MCF 10A (cell line): ENCODE measurements around the gene GMDS. TPM values are rescaled to one million over a fixed set of nuclear protein-coding genes. Genes with fewer than 3 reads are reported as not detected.
"Not testable (repeated sequence)": the region's sequence is repeated elsewhere in the genome, so short reads cannot be mapped to it uniquely, and the experiment has no call there.

ENCODE experiments used
- BruUV-seq: library from RNA; stranded (reverse); fragments of 400-500 nt; replicated peaks from 2 replicates; lab custom pipeline; 2021; lab: Mats Ljungman, UMichigan
- CTCF ChIA-PET: fragments of 300-600 bp; sonication (Branson Sonifier 250); formaldehyde crosslinking; extraction: SDS; loops from one replicate; lab custom pipeline; 2021; ENCODE audit warnings: antibody characterized with exemption, inconsistent platforms; lab: Yijun Ruan, JAX
- POLR2A ChIA-PET: fragments of 300-600, 350-650 bp; sonication (Branson Sonifier 250); formaldehyde crosslinking; extraction: SDS; loops from one replicate; lab custom pipeline; 2020; ENCODE audit warnings: antibody characterized with exemption, inconsistent platforms; lab: Yijun Ruan, JAX
- DNase-seq: peaks from one replicate; pipeline ENCODE4 v3.0.0-alpha.2; 2018; ENCODE audit not compliant: unreplicated experiment
- H3K27ac Mint-ChIP-seq: one replicate; pipeline ENCODE4 v1.8.0; 2022; ENCODE audit warnings: mild to moderate bottlenecking, low read depth, mixed read lengths; ENCODE audit not compliant: unreplicated experiment
- H3K27me3 Mint-ChIP-seq: one replicate; pipeline ENCODE4 v1.8.0; 2022; ENCODE audit warnings: mixed read lengths; ENCODE audit not compliant: insufficient read depth, unreplicated experiment
- H3K36me3 Mint-ChIP-seq: one replicate; pipeline ENCODE4 v1.8.0; 2022; ENCODE audit warnings: mild to moderate bottlenecking, moderate library complexity, mixed read lengths; ENCODE audit not compliant: insufficient read depth, unreplicated experiment
- H3K4me1 Mint-ChIP-seq: one replicate; pipeline ENCODE4 v1.8.0; 2022; ENCODE audit warnings: mixed read lengths; ENCODE audit not compliant: insufficient read depth, unreplicated experiment
- H3K4me3 Mint-ChIP-seq: one replicate; pipeline ENCODE4 v1.8.0; 2022; ENCODE audit warnings: mild to moderate bottlenecking, moderate library complexity, mixed read lengths; ENCODE audit not compliant: unreplicated experiment
- H3K9me3 Mint-ChIP-seq: one replicate; pipeline ENCODE4 v1.8.0; 2022; ENCODE audit warnings: mixed read lengths; ENCODE audit not compliant: unreplicated experiment
- CTCF ChIP-seq: fragments of 200-600 bp; IDR thresholded peaks from one replicate; pipeline ENCODE4 v1.8.0; 2022; ENCODE audit warnings: antibody characterized with exemption, mild to moderate bottlenecking; ENCODE audit not compliant: unreplicated experiment
- intact Hi-C: fragments of 100-400 bp; cut with micrococcal nuclease; formaldehyde crosslinking; loops from 2 replicates; pipeline ENCODE4 v1.14.1; 2022
- total RNA-seq: library from RNA; stranded (reverse); gene quantifications from 2 replicates; pipeline ENCODE4 v1.2.3, GENCODE V29; 2022

GMDS gene
- total RNA-seq, 1 experiment from 2014 or later: 24.9 TPM

- H3K4me1 Mint-ChIP-seq: peaks cover 12% of the 10 kb centered on the region
- ChIA-PET POLR2A (no interaction called here), CTCF (no interaction called here)
- no TSS peak for BruUV-seq
- H3K27ac Mint-ChIP-seq: no peak overlapping the region
- H3K36me3 Mint-ChIP-seq: peaks cover 13% of the 10 kb centered on the region
- DNase-seq: no peak
- no peak for TF ChIP-seq CTCF
- intact Hi-C loops: no loop called here
- H3K9me3 Mint-ChIP-seq: no peaks in the 10 kb centered on the region
- no peak overlapping the region for H3K4me3 Mint-ChIP-seq
- no peaks in the 10 kb centered on the region for H3K27me3 Mint-ChIP-seq
Measured at GRCh38 chr6:1759870-1760269, 485.5 kb downstream of the GMDS start.

- Mint-ChIP-seq H3K4me1 (peaks cover 12% of the 10 kb centered on the region), H3K4me3 (no peak overlapping the region), H3K36me3 (peaks cover 6% of the 10 kb centered on the region), H3K27ac (no peak overlapping the region), H3K27me3 (no peaks in the 10 kb centered on the region), H3K9me3 (peaks cover 9% of the 10 kb centered on the region)
- no TSS peak for BruUV-seq
- ChIA-PET CTCF (no interaction called here), POLR2A (no interaction called here)
- no peak for DNase-seq
- no peak for TF ChIP-seq CTCF
- intact Hi-C loops: no loop called here
Measured at GRCh38 chr6:1758076-1758679, 487.2 kb downstream of the GMDS start.

- ChIA-PET POLR2A (interaction anchor here (0.9 kb wide), 1 partner anchor 9 kb away, joined by 3 read pairs; no protein-coding TSS in a partner anchor), CTCF (no interaction called here)
- no peak for DNase-seq
- Mint-ChIP-seq H3K27me3 (no peaks in the 10 kb centered on the region), H3K27ac (no peak overlapping the region), H3K9me3 (peaks cover 19% of the 10 kb centered on the region), H3K4me1 (peaks cover 7% of the 10 kb centered on the region), H3K36me3 (peaks cover 5% of the 10 kb centered on the region), H3K4me3 (no peak overlapping the region)
- intact Hi-C loops: no loop called here
- no TSS peak for BruUV-seq
- TF ChIP-seq CTCF: no peak
Measured at GRCh38 chr6:1757131-1757530, 488.3 kb downstream of the GMDS start.

DNA sequence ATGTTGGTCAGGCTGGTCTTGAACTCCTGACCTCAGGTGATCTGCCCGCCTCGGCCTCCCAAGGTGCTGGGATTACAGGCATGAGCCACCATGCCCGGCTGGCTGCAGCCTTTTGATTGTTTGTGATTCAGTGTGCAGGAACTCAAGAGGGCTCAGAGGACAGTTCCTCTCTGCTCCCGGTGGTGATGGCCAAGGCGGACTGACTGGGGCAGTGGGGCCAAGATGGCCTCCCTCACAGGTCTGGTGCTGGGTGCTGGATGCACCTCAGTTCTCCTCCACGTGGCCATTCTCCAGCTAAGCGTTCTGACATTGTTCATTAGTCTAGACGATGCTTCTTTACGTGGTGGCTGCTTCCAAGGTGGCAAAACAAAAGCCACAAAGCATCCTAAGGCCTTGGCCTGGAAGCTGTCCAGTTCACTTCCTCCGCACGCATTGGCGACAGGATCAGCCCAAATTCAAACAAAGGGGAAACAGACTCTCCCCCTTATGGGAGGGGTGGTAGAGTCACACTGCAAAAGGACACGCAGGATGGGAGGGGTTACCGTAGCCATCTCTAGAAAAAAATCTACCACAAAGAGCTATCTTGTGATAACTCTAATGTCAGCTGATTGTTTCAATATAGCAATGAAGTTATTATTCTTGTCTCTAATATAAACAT, 488.8 kb downstream of the GMDS start:
- no TSS peak for BruUV-seq
- no peak for TF ChIP-seq CTCF
- intact Hi-C loops: no loop called here
- no peaks in the 10 kb centered on the region for H3K27me3 Mint-ChIP-seq
- H3K9me3 Mint-ChIP-seq: peaks cover 25% of the 10 kb centered on the region
- H3K4me1 Mint-ChIP-seq: peaks cover 2% of the 10 kb centered on the region
- no peak overlapping the region for H3K4me3 Mint-ChIP-seq
- H3K27ac Mint-ChIP-seq: no peak overlapping the region
- no peak for DNase-seq
- peaks cover 6% of the 10 kb centered on the region for H3K36me3 Mint-ChIP-seq
- ChIA-PET POLR2A (interaction anchor here (0.9 kb wide), 1 partner anchor 10 kb away, joined by 3 read pairs; no protein-coding TSS in a partner anchor), CTCF (no interaction called here)

- H3K27me3 Mint-ChIP-seq, H3K4me3 Mint-ChIP-seq, POLR2A ChIA-PET, CTCF ChIA-PET, H3K27ac Mint-ChIP-seq, DNase-seq, intact Hi-C loops, H3K36me3 Mint-ChIP-seq, H3K4me1 Mint-ChIP-seq, BruUV-seq: not testable (repeated sequence)
- H3K9me3 Mint-ChIP-seq: peaks cover 26% of the 10 kb centered on the region
Measured at GRCh38 chr6:1751063-1751462, 494.3 kb downstream of the GMDS start.
